A673 (cell line): ENCODE data around the gene MDP1.

ENCODE experiments used
- EZH2 ChIP-seq: fragments of 200-600 bp; sonication (generic); IDR thresholded peaks from 2 replicates; pipeline ENCODE4 v1.6.1; 2017; ENCODE audit warnings: borderline replicate concordance, low read depth, mild to moderate bottlenecking, mixed read lengths, antibody characterized with exemption, low read length; ENCODE audit not compliant: poor library complexity, severe bottlenecking
- TF ChIP-seq, protein P1 (sequence below): fragments of 300-800, 200-600 bp; sonication (generic); conservative IDR thresholded peaks from 2 replicates; pipeline ENCODE4 v1.5.1; 2017; ENCODE audit warnings: low read depth, mild to moderate bottlenecking, antibody characterized with exemption, low read length, moderate library complexity, mixed read lengths

GRCh38 chr14:24177041-24177825 is 38.6 kb downstream of the MDP1 start:
- TF ChIP-seq, protein P1, sequence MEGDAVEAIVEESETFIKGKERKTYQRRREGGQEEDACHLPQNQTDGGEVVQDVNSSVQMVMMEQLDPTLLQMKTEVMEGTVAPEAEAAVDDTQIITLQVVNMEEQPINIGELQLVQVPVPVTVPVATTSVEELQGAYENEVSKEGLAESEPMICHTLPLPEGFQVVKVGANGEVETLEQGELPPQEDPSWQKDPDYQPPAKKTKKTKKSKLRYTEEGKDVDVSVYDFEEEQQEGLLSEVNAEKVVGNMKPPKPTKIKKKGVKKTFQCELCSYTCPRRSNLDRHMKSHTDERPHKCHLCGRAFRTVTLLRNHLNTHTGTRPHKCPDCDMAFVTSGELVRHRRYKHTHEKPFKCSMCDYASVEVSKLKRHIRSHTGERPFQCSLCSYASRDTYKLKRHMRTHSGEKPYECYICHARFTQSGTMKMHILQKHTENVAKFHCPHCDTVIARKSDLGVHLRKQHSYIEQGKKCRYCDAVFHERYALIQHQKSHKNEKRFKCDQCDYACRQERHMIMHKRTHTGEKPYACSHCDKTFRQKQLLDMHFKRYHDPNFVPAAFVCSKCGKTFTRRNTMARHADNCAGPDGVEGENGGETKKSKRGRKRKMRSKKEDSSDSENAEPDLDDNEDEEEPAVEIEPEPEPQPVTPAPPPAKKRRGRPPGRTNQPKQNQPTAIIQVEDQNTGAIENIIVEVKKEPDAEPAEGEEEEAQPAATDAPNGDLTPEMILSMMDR = no peak
- no peak for TF ChIP-seq EZH2
